Epithelial cell of proximal tubule (primary cell): Measurements from ENCODE around the gene DNAJB11. TPM values are rescaled to one million over a fixed set of nuclear protein-coding genes. Genes with fewer than 3 reads are reported as not detected.
A peak's percentile ranks its signal among the peaks of the same experiment; 100 is the strongest.

ENCODE experiments used
- DNase-seq: peaks from one replicate; pipeline ENCODE4 v3.0.0-alpha.2; 2011; ENCODE audit warnings: low read depth
- H3K4me3 ChIP-seq: 2 replicates; pipeline ENCODE4 v1.5.1; 2011; ENCODE audit warnings: low read depth, mild to moderate bottlenecking, low read length
- total RNA-seq: library from RNA; depleted of rRNA; stranded (reverse); fragments of >200 nt; gene quantifications from 2 replicates; pipeline ENCODE4 v1.2.3, GENCODE V29; 2015
- TF ChIP-seq, protein P1 (sequence below): conservative IDR thresholded peaks from 2 replicates; pipeline ENCODE4 v1.5.1; 2012; ENCODE audit warnings: low read depth, mild to moderate bottlenecking, low read length

DNAJB11 gene
- total RNA-seq, 1 donor from 2014 or later = 96.3 TPM

DNA sequence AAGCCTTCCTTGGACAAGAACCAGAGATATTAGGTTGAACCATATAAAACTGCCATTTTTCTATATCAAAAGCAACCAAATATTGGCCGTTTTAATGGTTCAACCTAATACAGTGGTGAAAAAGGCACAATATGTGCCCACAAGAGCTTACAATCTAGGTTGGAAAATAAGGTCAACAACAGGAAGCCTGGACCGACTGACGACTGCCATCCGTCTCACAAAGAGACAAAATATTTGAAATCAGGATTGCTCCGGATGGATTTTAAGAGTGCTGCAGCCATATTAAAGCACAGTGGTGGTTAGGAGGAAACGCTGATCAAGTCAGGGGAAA, 43.7 kb downstream of the DNAJB11 start:
- no peak overlapping the region for H3K4me3 ChIP-seq
- no peak for DNase-seq
- TF ChIP-seq, protein P1, sequence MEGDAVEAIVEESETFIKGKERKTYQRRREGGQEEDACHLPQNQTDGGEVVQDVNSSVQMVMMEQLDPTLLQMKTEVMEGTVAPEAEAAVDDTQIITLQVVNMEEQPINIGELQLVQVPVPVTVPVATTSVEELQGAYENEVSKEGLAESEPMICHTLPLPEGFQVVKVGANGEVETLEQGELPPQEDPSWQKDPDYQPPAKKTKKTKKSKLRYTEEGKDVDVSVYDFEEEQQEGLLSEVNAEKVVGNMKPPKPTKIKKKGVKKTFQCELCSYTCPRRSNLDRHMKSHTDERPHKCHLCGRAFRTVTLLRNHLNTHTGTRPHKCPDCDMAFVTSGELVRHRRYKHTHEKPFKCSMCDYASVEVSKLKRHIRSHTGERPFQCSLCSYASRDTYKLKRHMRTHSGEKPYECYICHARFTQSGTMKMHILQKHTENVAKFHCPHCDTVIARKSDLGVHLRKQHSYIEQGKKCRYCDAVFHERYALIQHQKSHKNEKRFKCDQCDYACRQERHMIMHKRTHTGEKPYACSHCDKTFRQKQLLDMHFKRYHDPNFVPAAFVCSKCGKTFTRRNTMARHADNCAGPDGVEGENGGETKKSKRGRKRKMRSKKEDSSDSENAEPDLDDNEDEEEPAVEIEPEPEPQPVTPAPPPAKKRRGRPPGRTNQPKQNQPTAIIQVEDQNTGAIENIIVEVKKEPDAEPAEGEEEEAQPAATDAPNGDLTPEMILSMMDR = no peak

DNA sequence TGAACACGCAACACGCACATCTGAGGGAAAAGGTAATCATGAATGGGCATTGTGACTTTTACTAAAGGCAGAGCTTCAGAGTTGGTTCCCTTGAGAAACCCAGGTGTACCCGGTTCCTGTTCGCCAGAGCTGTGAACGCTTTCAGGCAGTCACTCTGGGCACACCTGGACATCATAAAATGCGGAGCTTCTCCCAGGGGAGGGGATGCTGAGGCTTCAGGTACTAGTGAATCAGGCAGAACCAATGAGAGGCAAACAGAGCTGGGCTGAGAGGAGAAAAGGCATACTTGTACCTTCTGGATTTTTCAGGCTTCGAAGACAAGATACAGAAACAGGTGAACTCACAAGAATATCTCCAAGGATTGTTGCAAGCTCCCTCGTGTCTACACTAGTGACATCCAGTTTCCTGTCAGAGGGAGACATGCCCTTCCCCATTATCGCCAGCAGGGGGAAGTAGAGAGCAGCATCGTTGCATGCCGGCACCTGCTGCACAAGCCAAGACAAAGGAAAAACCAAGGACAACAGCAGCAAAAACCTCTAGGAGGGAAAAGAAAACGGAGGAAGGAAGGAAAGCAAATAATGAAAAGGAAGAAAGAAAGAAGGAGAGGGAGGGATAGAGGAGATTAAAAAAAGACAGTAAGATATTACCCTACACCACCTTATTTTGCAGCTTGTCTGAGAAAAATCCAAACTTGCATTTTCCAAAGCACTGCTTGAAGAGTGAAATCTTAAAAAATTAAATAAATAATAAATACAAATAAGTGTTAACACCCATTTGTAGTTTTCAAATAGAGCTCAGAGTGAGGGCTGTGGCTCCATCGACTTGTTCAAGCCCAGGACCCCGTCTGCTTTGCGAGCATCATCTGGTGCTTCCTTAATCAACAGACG, 44.3 kb downstream of the DNAJB11 start:
- TF ChIP-seq, protein P1 = peak; percentile 98
- H3K4me3 ChIP-seq = no peak overlapping the region
- no peak for DNase-seq

DNA sequence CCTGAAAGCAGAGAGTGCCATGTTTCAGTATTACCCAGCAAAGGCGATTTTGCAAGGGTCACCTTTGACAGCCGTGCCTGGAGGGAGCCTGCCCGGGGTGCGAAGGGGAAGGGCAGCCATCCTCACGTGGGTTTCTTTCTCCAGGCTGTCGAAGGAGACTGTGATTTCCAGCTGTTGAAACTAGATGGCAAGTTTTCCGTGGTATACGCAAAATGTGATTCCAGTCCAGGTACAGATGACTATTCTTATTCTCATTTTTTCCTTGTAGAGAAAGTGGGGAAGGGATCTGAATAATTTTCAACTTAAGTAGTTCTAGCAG, 45.7 kb downstream of the DNAJB11 start:
- H3K4me3 ChIP-seq = no peak overlapping the region
- DNase-seq = no peak
- TF ChIP-seq, protein P1 = no peak

DNA sequence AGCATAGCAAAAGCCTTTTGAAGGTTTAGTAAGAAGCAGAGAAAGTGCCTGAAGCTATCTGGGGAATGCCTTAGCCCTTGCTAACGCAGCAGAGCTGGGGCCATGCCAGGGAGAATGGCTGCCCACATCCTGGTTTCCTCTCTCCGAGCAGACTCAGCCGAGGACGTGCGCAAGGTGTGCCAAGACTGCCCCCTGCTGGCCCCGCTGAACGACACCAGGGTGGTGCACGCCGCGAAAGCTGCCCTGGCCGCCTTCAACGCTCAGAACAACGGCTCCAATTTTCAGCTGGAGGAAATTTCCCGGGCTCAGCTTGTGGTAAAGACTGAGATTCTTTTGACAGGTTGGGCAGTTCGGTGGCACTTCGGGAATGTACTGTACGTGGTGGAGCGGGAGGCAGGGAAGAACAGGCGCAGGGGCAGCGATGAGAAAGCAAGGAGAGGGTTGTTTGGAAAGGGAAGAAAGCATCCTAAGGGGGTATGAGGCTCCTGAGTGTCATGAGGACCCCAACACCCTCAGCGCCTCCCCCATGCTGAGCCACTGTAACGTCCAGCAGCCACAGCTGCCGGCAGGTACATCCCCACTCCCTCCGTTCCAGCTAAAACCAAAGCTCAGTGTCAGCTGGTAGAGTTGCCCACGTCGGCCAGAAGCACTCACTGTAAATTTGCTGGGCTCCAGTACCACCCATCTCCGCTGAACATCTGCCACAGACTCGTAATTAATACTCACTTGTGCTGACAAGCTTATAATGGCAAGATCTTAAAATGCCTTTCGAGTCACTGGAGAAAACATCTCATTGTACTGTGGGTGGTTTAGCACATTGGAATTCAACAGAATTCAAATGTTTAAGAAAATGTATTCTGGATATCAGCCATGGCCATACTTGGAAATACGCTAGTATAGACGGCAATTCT, 46.8 kb downstream of the DNAJB11 start:
- TF ChIP-seq, protein P1 = peak; percentile 90
- peak overlapping the region; percentile 34 for H3K4me3 ChIP-seq
- peak; percentile 72 for DNase-seq

DNA sequence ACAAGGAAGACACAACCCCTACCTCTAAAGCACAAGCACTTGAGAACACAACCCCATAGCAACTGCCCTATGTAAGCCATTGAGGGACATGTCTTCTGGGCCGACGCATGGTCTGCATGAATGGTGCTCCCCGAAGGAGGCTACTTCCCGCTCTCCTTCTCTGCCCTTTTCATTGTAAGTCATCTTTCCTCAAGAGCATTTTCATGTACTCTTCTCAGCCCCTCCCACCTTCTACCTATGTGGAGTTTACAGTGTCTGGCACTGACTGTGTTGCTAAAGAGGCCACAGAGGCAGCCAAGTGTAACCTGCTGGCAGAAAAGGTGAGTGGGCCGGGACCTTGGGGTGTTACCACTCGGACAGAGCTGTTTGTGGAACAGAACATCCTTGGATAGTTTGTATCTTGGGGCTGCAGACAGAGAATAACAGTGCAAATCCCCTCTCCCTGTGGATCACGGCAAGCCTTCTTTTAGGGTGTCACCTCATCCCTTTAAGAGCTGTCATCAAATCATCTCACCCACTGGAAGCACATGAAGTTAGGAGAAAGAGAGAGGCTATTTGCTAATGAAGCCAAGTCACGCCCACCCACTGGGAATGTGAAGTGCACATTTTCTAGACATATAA, 47.9 kb downstream of the DNAJB11 start:
- no peak overlapping the region for H3K4me3 ChIP-seq
- no peak for DNase-seq
- TF ChIP-seq, protein P1 = no peak

DNA sequence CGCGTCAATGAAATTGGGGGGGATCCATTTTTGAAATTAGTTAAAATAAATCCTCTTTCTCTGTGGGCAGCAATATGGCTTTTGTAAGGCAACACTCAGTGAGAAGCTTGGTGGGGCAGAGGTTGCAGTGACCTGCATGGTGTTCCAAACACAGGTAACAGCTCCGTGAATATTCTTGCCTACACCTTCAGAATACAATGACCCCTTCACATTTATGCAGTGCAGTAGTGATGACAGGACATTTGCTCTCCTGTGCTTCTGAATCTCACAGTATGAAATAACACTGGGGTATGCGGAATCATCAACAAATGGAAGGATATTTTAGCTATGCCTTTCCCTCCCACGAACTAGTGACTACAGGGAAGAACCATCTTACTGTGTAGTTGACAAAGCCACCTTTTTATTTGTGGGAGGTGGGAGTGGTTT, 49.3 kb downstream of the DNAJB11 start:
- no peak overlapping the region for H3K4me3 ChIP-seq
- TF ChIP-seq, protein P1 = no peak
- DNase-seq = no peak
